Mesenchymal stem cell (in vitro differentiated cells and primary cell): ENCODE measurements around the gene GOLGA8H. TPM values are rescaled to one million over a fixed set of nuclear protein-coding genes. Genes with fewer than 3 reads are reported as not detected.
"Not testable (repeated sequence)": the region's sequence is repeated elsewhere in the genome, so short reads cannot be mapped to it uniquely, and the experiment has no call there.

Source experiments
- DNase-seq: peaks from one replicate; pipeline ENCODE4 v3.0.0-alpha.2; 2013
- H2AFZ ChIP-seq: one replicate; pipeline ENCODE4 v1.6.1; 2013; ENCODE audit warnings: low read depth, mild to moderate bottlenecking, control low read depth, inconsistent platforms, low read length, moderate library complexity
- H2AK5ac ChIP-seq: 2 replicates; pipeline ENCODE4 v1.6.1; 2013; ENCODE audit warnings: low read length, moderate library complexity, mild to moderate bottlenecking, inconsistent platforms; ENCODE audit not compliant: severe bottlenecking
- H2BK120ac ChIP-seq: one replicate; pipeline ENCODE4 v1.6.1; 2013; ENCODE audit warnings: low read depth, mild to moderate bottlenecking, inconsistent platforms, low read length, moderate library complexity
- H2BK12ac ChIP-seq, 2 experiments: one replicate each; pipeline ENCODE4 v1.6.1; 2013; ENCODE audit warnings: inconsistent platforms in 2 of 2, low read length in 2 of 2, mild to moderate bottlenecking in 2 of 2, moderate library complexity in 2 of 2, control low read depth in 1 of 2
- H2BK15ac ChIP-seq: one replicate; pipeline ENCODE4 v1.6.1; 2013; ENCODE audit warnings: mild to moderate bottlenecking, low read depth, inconsistent platforms; ENCODE audit not compliant: poor library complexity, severe bottlenecking
- H2BK5ac ChIP-seq: 2 replicates; pipeline ENCODE4 v1.6.1; 2013; ENCODE audit warnings: low read depth, mild to moderate bottlenecking, low read length, control low read depth, inconsistent platforms; ENCODE audit not compliant: poor library complexity, severe bottlenecking
- H3K14ac ChIP-seq, 2 experiments: one replicate each; pipeline ENCODE4 v1.6.1; 2013; ENCODE audit warnings: inconsistent platforms in 2 of 2, low read length in 2 of 2, control low read depth in 1 of 2, mild to moderate bottlenecking in 1 of 2, moderate library complexity in 1 of 2
- H3K18ac ChIP-seq, 2 experiments: one replicate each; pipeline ENCODE4 v1.6.1; 2013; ENCODE audit warnings: inconsistent platforms in 2 of 2, low read length in 2 of 2, control low read depth in 1 of 2, low read depth in 1 of 2, mild to moderate bottlenecking in 1 of 2
- H3K23ac ChIP-seq, 2 experiments: one replicate each; pipeline ENCODE4 v1.6.1; 2013; ENCODE audit warnings: inconsistent platforms in 2 of 2, low read length in 2 of 2, mild to moderate bottlenecking in 2 of 2, moderate library complexity in 2 of 2, control low read depth in 1 of 2
- H3K27ac ChIP-seq: 2 replicates; pipeline ENCODE4 v1.5.1; 2013; ENCODE audit warnings: mild to moderate bottlenecking, moderate library complexity, low read length, control low read depth, inconsistent platforms; ENCODE audit not compliant: poor library complexity, severe bottlenecking
- H3K27me3 ChIP-seq, 2 experiments: 2 replicates each; pipeline versions ENCODE4 v1.6.1 to v1.7.0; 2013; ENCODE audit warnings: low read length in 2 of 2, mild to moderate bottlenecking in 2 of 2, moderate library complexity in 2 of 2, control low read depth in 1 of 2, inconsistent platforms in 1 of 2; ENCODE audit not compliant: control insufficient read depth in 1 of 2, insufficient read depth in 1 of 2
- H3K36me3 ChIP-seq, 2 experiments: 2 replicates each; pipeline versions ENCODE4 v1.6.1 to v1.7.0; 2013; ENCODE audit warnings: low read length in 2 of 2, control low read depth in 1 of 2, inconsistent platforms in 1 of 2, low read depth in 1 of 2, mild to moderate bottlenecking in 1 of 2; ENCODE audit not compliant: insufficient read depth in 2 of 2, control insufficient read depth in 1 of 2
- H3K4ac ChIP-seq, 2 experiments: one replicate each; pipeline ENCODE4 v1.6.1; 2013; ENCODE audit warnings: inconsistent platforms in 2 of 2, low read length in 2 of 2, mild to moderate bottlenecking in 2 of 2, moderate library complexity in 2 of 2, control low read depth in 1 of 2, low read depth in 1 of 2
- H3K4me1 ChIP-seq: 2 replicates; pipeline ENCODE4 v1.6.1; 2013; ENCODE audit warnings: low read depth, low read length, control low read depth; ENCODE audit not compliant: control insufficient read depth, insufficient read depth
- H3K4me2 ChIP-seq: 2 replicates; pipeline ENCODE4 v1.6.1; 2013; ENCODE audit warnings: low read length, mild to moderate bottlenecking, inconsistent platforms; ENCODE audit not compliant: poor library complexity, severe bottlenecking
- H3K4me3 ChIP-seq, 2 experiments: 2 replicates each; pipeline versions ENCODE4 v1.5.1 to v1.7.0; 2013; ENCODE audit warnings: low read length in 2 of 2, mild to moderate bottlenecking in 2 of 2, control low read depth in 1 of 2, low read depth in 1 of 2; ENCODE audit not compliant: insufficient read depth in 1 of 2
- H3K79me1 ChIP-seq: replicated peaks from 2 replicates; pipeline ENCODE4 v1.6.1; 2013; ENCODE audit warnings: mild to moderate bottlenecking, control low read depth, low read length, inconsistent platforms; ENCODE audit not compliant: poor library complexity, severe bottlenecking
- H3K9ac ChIP-seq: 2 replicates; pipeline ENCODE4 v1.7.0; 2013; ENCODE audit warnings: mild to moderate bottlenecking, low read length, moderate library complexity
- H3K9me3 ChIP-seq: 2 replicates; pipeline ENCODE4 v1.7.0; 2013; ENCODE audit warnings: mild to moderate bottlenecking, low read length; ENCODE audit not compliant: control insufficient read depth
- H4K8ac ChIP-seq: one replicate; pipeline ENCODE4 v1.6.1; 2013; ENCODE audit warnings: inconsistent platforms, mild to moderate bottlenecking, low read length, moderate library complexity
- H4K91ac ChIP-seq: one replicate; pipeline ENCODE4 v1.6.1; 2013; ENCODE audit warnings: mild to moderate bottlenecking, low read length, inconsistent platforms
- WGBS: methylation state at CpG from one replicate; pipeline ENCODE4 v1.1.7; 2013; ENCODE audit warnings: mixed read lengths; 5-methylcytosine and 5-hydroxymethylcytosine counted together
- small RNA-seq: library from polyadenylated mRNA; stranded (forward); fragments of <200 nt; extraction: miRNeasy Mini kit (QIAGEN cat#:217004); gene quantifications from one replicate; pipeline ENCODE3, GENCODE V24; 2013; ENCODE audit warnings: low read depth

Gene GOLGA8H

GRCh38 chr15:30661154-30661553 is 57.3 kb downstream of the GOLGA8H start:
- H2BK12ac ChIP-seq, H2BK15ac ChIP-seq, H3K27me3 ChIP-seq, H3K4me3 ChIP-seq, H2BK5ac ChIP-seq, H2AK5ac ChIP-seq, H3K4ac ChIP-seq, H3K14ac ChIP-seq, H2AFZ ChIP-seq, H2BK120ac ChIP-seq, H4K91ac ChIP-seq, H3K4me1 ChIP-seq, H3K18ac ChIP-seq, H3K9ac ChIP-seq, H3K4me2 ChIP-seq, H3K23ac ChIP-seq, H3K36me3 ChIP-seq, H4K8ac ChIP-seq, H3K27ac ChIP-seq, H3K9me3 ChIP-seq: not testable (repeated sequence)
- 67% methylated on average over 1 of the region's 1 CpG for whole genome bisulfite sequencing
- peak; percentile 15 for DNase-seq
- H3K79me1 ChIP-seq = peaks cover 17% of the 10 kb centered on the region

Small RNA genes lying within 50 kb of the gene (small RNA-seq; reads per million reads assigned to genes)
- gene RF00096 (not detected), gene RN7SL628P (not detected), gene RN7SL796P (not detected)
